Adrenal gland (tissue), 12 donors: ENCODE data around the gene CELSR2. TPM values are rescaled to one million over a fixed set of nuclear protein-coding genes. Genes with fewer than 3 reads are reported as not detected.

Experiments
- DNase-seq, 7 donors: peaks; one replicate each; pipeline ENCODE4 v3.0.0-alpha.2; 2019 to 2020
- H3K27ac ChIP-seq, 5 donors: fragments of 200-600 bp; sonication (generic) in 4 of 5; 1 replicate in 3 of 5; 2 replicates in 2 of 5; pipeline versions ENCODE4 v1.5.1 to v1.8.0; 2016 to 2020; ENCODE audit warnings: mild to moderate bottlenecking in 1 of 5
- H3K27me3 ChIP-seq: fragments of 200-600 bp; 2 replicates; pipeline ENCODE4 v1.8.0; 2021
- H3K36me3 ChIP-seq, 2 donors: fragments of 200-600 bp; replicated peaks in 1 of 2; 1 replicate in 1 of 2; 2 replicates in 1 of 2; pipeline versions ENCODE4 v1.5.1 to v1.8.0; 2018 to 2022
- H3K4me1 ChIP-seq, 2 donors: fragments of 200-600 bp; replicated peaks in 1 of 2; 1 replicate in 1 of 2; 2 replicates in 1 of 2; pipeline versions ENCODE4 v1.5.1 to v1.8.0; 2018 to 2021
- H3K4me3 ChIP-seq, 4 donors: fragments of 200-600 bp; sonication (generic) in 3 of 4; one replicate each; pipeline ENCODE4 v1.5.1; 2016 to 2018
- H3K9me3 ChIP-seq, 3 donors: fragments of 200-600 bp; sonication (generic) in 1 of 3; replicated peaks in 1 of 3; 1 replicate in 2 of 3; 2 replicates in 1 of 3; pipeline versions ENCODE4 v1.5.1 to v1.8.0; 2016 to 2021
- CTCF ChIP-seq, 6 experiments: fragments of 450-650 bp in 4 of 6; fragments of 200-600 bp in 2 of 6; sonication (generic) in 1 of 6; IDR thresholded peaks; 1 replicate in 5 of 6; 2 replicates in 1 of 6; pipeline versions ENCODE4 v1.5.1 to v1.8.0; 2016 to 2021; ENCODE audit warnings: antibody characterized with exemption in 6 of 6, mild to moderate bottlenecking in 2 of 6, moderate library complexity in 1 of 6
- POLR2A ChIP-seq, 2 donors: fragments of 450-650 bp; IDR thresholded peaks; one replicate each; pipeline ENCODE4 v1.6.1; 2017; ENCODE audit warnings: antibody characterized with exemption in 2 of 2, mild to moderate bottlenecking in 2 of 2, moderate library complexity in 1 of 2
- WGBS, 4 donors: extraction: QIAGEN DNeasy Blood & Tissue Kit in 2 of 4; methylation state at CpG; one replicate each; pipeline versions ENCODE4 v1.1.5 to v1.1.7; 2013 to 2017; 5-methylcytosine and 5-hydroxymethylcytosine counted together
- intact Hi-C, 2 donors: fragments of 100-400 bp; cut with DNase I; formaldehyde crosslinking; loops; one replicate each; pipeline versions ENCODE4 v1.14.1 to v1.15.0; 2022 to 2023
- polyA plus RNA-seq, 3 donors: library from polyadenylated mRNA; stranded (reverse); fragments of 200-250 nt in 2 of 3; fragments of 350-450 nt in 1 of 3; fragmentation: Illumina TruSeq in 1 of 3; extraction: RNeasy Lipid Tissue Mini Kit (QIAGEN cat#74804) in 1 of 3; gene quantifications; one replicate each; pipeline ENCODE4 v1.2.3, GENCODE V29; 2013 to 2014
- total RNA-seq, 9 donors: library from RNA; depleted of rRNA in 4 of 9; stranded (reverse); fragments of >200 nt in 4 of 9; fragments of 120-200 nt in 1 of 9; fragmentation: NEBNext Ultra II Directional in 1 of 9; extraction: Animal tissue kit (Norgen Biotek cat#: 25700) in 1 of 9; gene quantifications; one replicate each; pipeline versions ENCODE4 v1.1.0 to v1.2.4, GENCODE V29; 2013 to 2023
- donor health status: healthy with polysubstance abuse.
- donor health status: Bipolar disorder and iron deficiency.
- donor health status: DM: yes; HTN: yes; CAD: no.
- donor health status: DM: no; HTN: no; CAD: no.
- donor health status: DM: no; HTN: no; CAD: no.
- donor health status: DM: yes; HTN: yes; CAD: no.

Gene CELSR2
- total and polyA plus RNA-seq, 12 donors, result 0.89 to 9.1 (median 5.1) TPM

- H3K27me3 ChIP-seq, result no peaks in the 10 kb centered on the region
- H3K4me1 ChIP-seq, result peaks cover 8 to 16% of the 10 kb centered on the region in 2 donors
- peak in 1 of 7 donors; percentile 49 for DNase-seq
- intact Hi-C loops, result no loop called here
- H3K4me3 ChIP-seq, result no peak overlapping the region
- 21 to 24% (median 22%) methylated on average over 8 of the region's 8 CpGs for WGBS, 4 donors
- H3K27ac ChIP-seq, result no peak overlapping the region
- H3K36me3 ChIP-seq, result peaks cover 0 to 21% of the 10 kb centered on the region in 2 donors
- H3K9me3 ChIP-seq, result no peaks in the 10 kb centered on the region
- no peak for TF ChIP-seq POLR2A (IDR thresholded peaks at IDR 0.05)
- no peak for TF ChIP-seq CTCF (IDR thresholded peaks at IDR 0.05)
These were observed 7.4 kb upstream of the CELSR2 start for GRCh38 chr1:109241841-109242345.

- WGBS, 4 donors, result 50 to 59% (median 54%) methylated on average over 7 of the region's 7 CpGs
- no peak overlapping the region for H3K4me3 ChIP-seq
- peaks cover 0 to 16% of the 10 kb centered on the region in 2 donors for H3K36me3 ChIP-seq
- H3K4me1 ChIP-seq, result peaks cover 8 to 16% of the 10 kb centered on the region in 2 donors
- H3K27me3 ChIP-seq, result no peaks in the 10 kb centered on the region
- TF ChIP-seq POLR2A (IDR thresholded peaks at IDR 0.05), result no peak
- no peak for TF ChIP-seq CTCF (IDR thresholded peaks at IDR 0.05)
- intact Hi-C loops, result no loop called here
- H3K27ac ChIP-seq, result no peak overlapping the region
- peak in 1 of 7 donors; percentile 50 for DNase-seq
- H3K9me3 ChIP-seq, result no peaks in the 10 kb centered on the region
These were observed 7.0 kb upstream of the CELSR2 start for GRCh38 chr1:109242387-109242786.

GRCh38 chr1:109243221-109243620 is 6.1 kb upstream of the CELSR2 start:
- 63 to 82% (median 72%) methylated on average over 5 of the region's 5 CpGs for WGBS, 4 donors
- no peak for TF ChIP-seq CTCF (IDR thresholded peaks at IDR 0.05)
- TF ChIP-seq POLR2A (IDR thresholded peaks at IDR 0.05), result no peak
- DNase-seq, result peak in 1 of 7 donors; percentile 45
- peaks cover 8 to 16% of the 10 kb centered on the region in 2 donors for H3K4me1 ChIP-seq
- intact Hi-C loops, result no loop called here
- no peaks in the 10 kb centered on the region for H3K27me3 ChIP-seq
- H3K36me3 ChIP-seq, result peaks cover 0 to 8% of the 10 kb centered on the region in 2 donors
- H3K27ac ChIP-seq, result no peak overlapping the region
- H3K9me3 ChIP-seq, result no peaks in the 10 kb centered on the region
- H3K4me3 ChIP-seq, result no peak overlapping the region

GRCh38 chr1:109243860-109244552 is 5.3 kb upstream of the CELSR2 start:
- H3K9me3 ChIP-seq, result no peaks in the 10 kb centered on the region
- peaks cover 8 to 19% of the 10 kb centered on the region in 2 donors for H3K4me1 ChIP-seq
- intact Hi-C loops, result no loop called here
- WGBS, 4 donors, result 73 to 83% (median 76%) methylated on average over 7 to 8 of the region's 8 CpGs
- TF ChIP-seq POLR2A (IDR thresholded peaks at IDR 0.05) (no peak), CTCF (IDR thresholded peaks at IDR 0.05) (no peak)
- no peak overlapping the region for H3K4me3 ChIP-seq
- peak in 1 of 7 donors; percentile 46 for DNase-seq
- H3K36me3 ChIP-seq, result peaks cover 0 to under 1% of the 10 kb centered on the region in 2 donors
- H3K27ac ChIP-seq, result no peak overlapping the region
- no peaks in the 10 kb centered on the region for H3K27me3 ChIP-seq
